Daoy (cell line): ENCODE measurements around the gene ALG3. TPM values are rescaled to one million over a fixed set of nuclear protein-coding genes. Genes with fewer than 3 reads are reported as not detected.
"Not testable (repeated sequence)": the region's sequence is repeated elsewhere in the genome, so short reads cannot be mapped to it uniquely, and the experiment has no call there.

Experiments
- DNase-seq: peaks from one replicate; pipeline ENCODE4 v3.0.0-alpha.2; 2015; ENCODE audit warnings: low read depth
- total RNA-seq: library from RNA; depleted of rRNA; stranded (reverse); fragments of >200 nt; shearing (Covaris generic); gene quantifications from 2 replicates; pipeline ENCODE4 v1.2.3, GENCODE V29; 2014; rRNA removed

Gene ALG3
- 50.8 and 60.0 TPM in 2 replicates for total RNA-seq

GRCh38 chr3:184248454-184249411, at the start of gene ALG3:
Gene ALG3, minus strand, starts transcription at chr3:184248962. Its CDS starts 22 bp downstream, at chr3:184248940.
- peak; percentile 92 for DNase-seq

- no peak for DNase-seq
Measured at GRCh38 chr3:184296616-184297015, 47.9 kb upstream of the ALG3 start.

- no peak for DNase-seq
Measured at GRCh38 chr3:184295771-184296170, 47.0 kb upstream of the ALG3 start.

GRCh38 chr3:184291738-184292445, 43.1 kb upstream of the ALG3 start:
- DNase-seq: no peak

- no peak for DNase-seq
Measured at GRCh38 chr3:184291044-184291737, 42.4 kb upstream of the ALG3 start.

GRCh38 chr3:184290331-184290730, 41.6 kb upstream of the ALG3 start:
- no peak for DNase-seq

- peak; percentile 75 for DNase-seq
Measured at GRCh38 chr3:184289426-184289938, 40.7 kb upstream of the ALG3 start.

GRCh38 chr3:184284696-184285095, 35.9 kb upstream of the ALG3 start:
- peak; percentile 69 for DNase-seq

GRCh38 chr3:184283681-184284080, 34.9 kb upstream of the ALG3 start:
- DNase-seq: no peak

GRCh38 chr3:184282941-184283340, 34.2 kb upstream of the ALG3 start:
- DNase-seq: no peak

- DNase-seq: no peak
Measured at GRCh38 chr3:184277366-184277765, 28.6 kb upstream of the ALG3 start.

GRCh38 chr3:184275961-184276910, 27.5 kb upstream of the ALG3 start, which contains the start of gene ECE2:
Gene ECE2, plus strand, starts transcription at chr3:184276022. Its CDS starts 132 bp downstream, at chr3:184276154.
- DNase-seq: peak; percentile 35

GRCh38 chr3:184275381-184275701, 26.6 kb upstream of the ALG3 start:
- no peak for DNase-seq

GRCh38 chr3:184272269-184272668, 23.5 kb upstream of the ALG3 start:
- DNase-seq: no peak

GRCh38 chr3:184267249-184267648, 18.5 kb upstream of the ALG3 start:
- not testable (repeated sequence) for DNase-seq

GRCh38 chr3:184262764-184263179, 14.0 kb upstream of the ALG3 start:
- DNase-seq: no peak

- DNase-seq: peak; percentile 76
Measured at GRCh38 chr3:184261854-184262763, 13.3 kb upstream of the ALG3 start.

GRCh38 chr3:184261270-184261853, 12.6 kb upstream of the ALG3 start, which contains the start of gene CAMK2N2:
Gene CAMK2N2, minus strand, starts transcription at chr3:184261553. Its CDS starts 268 bp downstream, at chr3:184261285.
- DNase-seq: peak; percentile 92

- peak; percentile 43 for DNase-seq
Measured at GRCh38 chr3:184260724-184261269, 12.0 kb upstream of the ALG3 start.
